NK-92 (cell line): ENCODE results near the gene FPGS.
"Not testable (repeated sequence)": the region's sequence is repeated elsewhere in the genome, so short reads cannot be mapped to it uniquely, and the experiment has no call there.

Experiments used
- DNase-seq: peaks from one replicate; lab custom pipeline; 2025; ENCODE audit not compliant: unreplicated experiment; lab: John Stamatoyannopoulos, UW

The FPGS gene

GRCh38 chr9:127770905-127771569, 31.6 kb upstream of the FPGS start:
- DNase-seq = no peak

DNA sequence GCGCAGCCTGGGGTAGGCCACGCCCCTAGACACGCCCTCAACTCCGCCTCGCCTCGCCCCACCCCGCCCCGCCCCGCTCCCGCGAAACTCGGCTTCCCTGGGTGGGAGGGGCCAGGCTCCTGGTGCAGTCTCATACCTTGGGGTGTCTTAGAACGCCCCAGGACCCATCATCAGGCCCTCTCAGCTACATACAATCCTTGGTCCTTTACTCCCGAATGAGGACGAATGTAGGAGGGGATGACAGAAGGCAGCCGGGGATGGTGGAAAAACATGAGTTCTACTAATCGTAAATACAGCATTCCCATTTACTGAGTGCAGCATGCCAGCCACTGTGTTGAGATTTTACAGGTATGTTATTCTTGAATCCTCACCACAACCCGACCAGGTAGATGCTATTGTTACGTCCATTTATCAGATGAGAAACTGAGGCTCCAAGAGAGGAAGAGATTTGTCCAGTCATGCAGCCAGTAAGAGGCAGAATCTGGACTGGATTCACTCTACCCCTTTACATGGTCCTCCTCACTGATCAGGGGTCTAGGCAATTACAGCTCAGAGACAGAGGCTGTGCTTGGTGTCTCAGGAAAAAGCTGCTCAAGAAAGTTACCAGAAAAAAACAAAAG, 31.0 kb upstream of the FPGS start:
- DNase-seq = no peak

- no peak for DNase-seq
These were observed 30.1 kb upstream of the FPGS start for GRCh38 chr9:127772603-127773002.

DNA sequence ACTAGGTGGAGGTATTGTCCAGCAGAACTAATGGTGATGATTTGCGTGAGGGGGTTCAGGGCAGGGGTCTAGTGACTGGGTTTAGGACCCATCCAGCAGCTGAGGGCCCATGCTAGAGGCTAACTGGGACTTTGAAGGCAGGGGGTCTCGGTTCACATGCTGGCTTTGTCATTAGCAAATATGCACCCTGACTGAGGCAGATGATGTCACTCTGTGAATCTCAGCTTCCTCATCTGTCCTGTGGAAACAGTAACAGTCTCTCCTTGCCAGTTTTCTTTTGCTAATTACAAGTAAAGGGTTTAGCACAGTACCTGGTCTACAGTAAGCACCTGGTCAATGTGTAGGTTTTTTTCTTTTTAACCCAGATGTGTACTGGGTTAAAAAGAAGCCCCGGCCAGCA, 29.4 kb upstream of the FPGS start:
- no peak for DNase-seq

GRCh38 chr9:127773981-127774380, 28.7 kb upstream of the FPGS start:
- DNase-seq = no peak

DNA sequence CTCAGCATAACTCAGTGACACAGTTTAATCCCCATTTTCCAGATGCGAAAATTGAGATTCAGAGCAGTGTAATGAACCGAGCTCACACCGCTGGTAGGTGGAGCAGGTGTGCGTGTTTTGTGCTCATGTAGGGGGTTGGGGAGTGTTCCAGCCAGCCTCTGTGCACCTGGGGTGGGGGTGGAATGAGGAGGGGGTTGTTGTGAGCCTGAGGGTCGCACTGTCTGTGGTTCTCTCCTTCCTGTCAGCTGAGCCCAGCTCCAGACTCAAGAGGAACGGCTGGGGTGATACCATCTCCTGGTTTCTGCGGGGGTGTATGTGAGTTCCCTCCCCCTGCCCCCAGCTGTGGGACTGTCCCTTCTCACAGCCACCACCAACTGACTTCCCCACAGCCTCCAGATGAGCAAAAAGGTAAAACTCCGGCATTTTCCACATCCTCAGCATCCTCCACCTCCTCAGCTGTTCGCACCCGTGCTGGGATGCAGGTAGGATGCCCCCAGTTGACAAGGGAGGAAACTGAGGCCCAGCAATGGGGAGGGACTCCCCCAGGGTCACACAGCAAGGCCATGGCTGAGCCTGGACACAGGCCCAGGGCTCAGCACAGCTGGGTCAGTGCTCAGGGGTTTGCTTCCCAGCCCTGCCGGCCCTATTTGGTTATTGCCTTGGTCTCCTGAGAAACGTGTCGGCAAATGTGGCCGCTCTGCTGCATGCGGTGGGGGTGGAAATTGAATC, 26.3 kb upstream of the FPGS start:
- no peak for DNase-seq

GRCh38 chr9:127776924-127777289, 25.8 kb upstream of the FPGS start:
- no peak for DNase-seq

- no peak for DNase-seq
These were observed 25.2 kb upstream of the FPGS start for GRCh38 chr9:127777368-127777980.

GRCh38 chr9:127778280-127779135, 24.2 kb upstream of the FPGS start, which contains the start of gene SH2D3C:
SH2D3C (minus strand) TSS chr9:127778666; CDS start chr9:127778627, 39 bp downstream.
- no peak for DNase-seq

GRCh38 chr9:127779136-127779981, 23.3 kb upstream of the FPGS start:
- DNase-seq = no peak

DNA sequence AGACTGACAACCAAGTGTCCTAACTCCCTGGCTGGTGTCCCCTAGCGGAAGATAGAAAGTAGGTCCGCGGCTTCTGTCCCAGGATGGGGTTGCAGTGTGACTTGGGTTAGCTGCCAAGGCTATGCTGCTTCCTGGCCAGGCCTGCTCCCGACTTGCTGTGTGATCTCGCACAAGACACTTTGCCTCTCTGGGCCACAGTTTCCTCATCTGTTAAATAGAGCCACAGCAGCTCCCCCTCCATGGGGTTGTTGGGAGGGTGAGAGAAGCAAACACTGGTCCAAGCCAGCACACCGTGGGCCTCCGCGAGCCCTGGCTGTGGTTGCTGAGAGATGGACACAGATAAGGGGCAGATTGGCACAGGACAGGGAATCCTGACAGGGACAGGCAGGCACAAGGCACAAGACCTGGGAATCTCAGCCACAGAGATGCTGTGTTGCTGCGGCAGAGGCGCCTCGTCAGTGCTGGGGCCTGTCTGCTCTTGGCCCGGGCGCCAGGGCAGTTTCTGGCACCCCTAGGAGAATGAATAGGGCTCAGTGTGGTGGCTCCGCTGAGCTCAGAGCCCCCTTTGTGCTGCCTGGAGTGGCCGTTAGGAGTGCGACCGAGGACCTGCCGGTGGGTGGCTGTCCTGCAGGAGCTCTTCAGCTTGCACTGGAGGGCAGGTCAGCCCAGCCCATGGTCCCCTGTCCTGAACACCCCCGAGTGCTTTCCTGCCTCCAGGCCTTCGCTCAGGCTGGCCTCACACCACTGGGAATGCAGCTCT, 22.4 kb upstream of the FPGS start:
- DNase-seq = no peak

DNA sequence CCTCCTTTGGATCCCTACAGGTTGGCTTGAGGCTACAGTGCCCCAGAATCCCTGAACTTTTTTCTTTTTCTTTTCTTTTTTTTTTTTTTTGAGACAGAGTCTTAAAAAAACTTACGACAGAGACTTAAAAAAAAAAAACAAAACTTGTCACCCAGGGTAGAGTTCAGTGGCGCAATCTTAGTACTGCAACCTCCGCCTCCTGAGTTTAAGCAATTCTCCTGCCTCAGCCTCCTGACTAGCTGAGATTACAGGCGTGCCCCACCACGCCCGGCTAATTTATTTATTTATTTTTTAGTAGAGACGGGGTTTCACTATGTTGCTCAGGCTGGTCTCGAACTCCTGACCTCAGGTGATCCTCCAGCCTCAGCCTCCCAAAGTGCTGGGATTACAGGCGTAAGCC, 21.8 kb upstream of the FPGS start:
- not testable (repeated sequence) for DNase-seq

GRCh38 chr9:127781806-127782205, 20.9 kb upstream of the FPGS start:
- no peak for DNase-seq

GRCh38 chr9:127783111-127784008, 19.3 kb upstream of the FPGS start:
- no peak for DNase-seq

DNA sequence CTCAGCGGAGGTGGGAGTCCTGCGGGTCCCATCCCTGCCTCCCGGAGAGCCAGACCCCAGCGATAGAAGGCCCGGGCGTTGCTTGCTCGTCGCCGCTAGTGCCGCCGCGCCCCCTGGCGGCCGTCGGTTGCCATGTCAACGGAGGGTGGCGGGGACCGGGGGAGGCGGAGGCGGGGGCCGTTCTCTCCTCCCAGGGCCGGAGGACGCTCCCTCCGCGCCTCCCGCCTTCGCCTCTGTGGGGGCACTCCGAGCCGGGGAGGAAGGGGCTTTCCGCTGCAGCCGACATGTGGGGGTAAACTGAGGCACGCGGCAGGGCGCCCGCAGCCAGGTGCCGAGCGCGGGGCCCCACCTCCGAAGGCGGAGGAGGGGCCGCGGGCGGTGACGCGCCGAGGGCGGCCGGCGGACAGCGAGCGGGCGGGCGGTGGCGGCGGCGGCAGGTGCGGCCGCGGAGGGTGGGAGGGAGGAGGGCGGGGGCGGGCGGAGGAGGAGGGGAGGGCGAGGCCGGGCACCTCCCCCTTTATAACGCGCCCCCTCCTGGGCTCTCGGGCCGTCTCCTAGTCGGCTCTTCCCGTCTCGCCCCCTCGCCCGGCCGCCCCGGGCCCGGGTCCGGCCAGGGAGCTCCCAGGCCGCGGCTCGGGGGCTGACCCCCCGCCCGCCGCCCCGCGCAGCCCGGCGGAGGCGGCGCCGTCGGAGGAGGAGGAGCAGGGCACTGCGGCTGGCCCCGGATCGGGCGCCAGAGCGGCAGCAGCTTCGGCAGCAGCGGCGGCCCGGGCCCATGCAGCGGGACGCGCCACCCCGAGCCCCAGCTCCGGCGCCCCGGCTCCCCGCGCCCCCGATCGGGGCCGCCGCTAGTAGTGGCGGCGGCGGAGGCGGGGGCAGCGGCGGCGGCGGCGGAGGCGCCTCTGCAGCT, 17.4 kb upstream of the FPGS start:
- no peak for DNase-seq

GRCh38 chr9:127785933-127786772, 16.5 kb upstream of the FPGS start, which contains the start of gene CDK9:
CDK9 (plus strand) TSS chr9:127786034; CDS start chr9:127786149, 115 bp downstream.
- peak; percentile 46 for DNase-seq
